22Rv1 (cell line): ENCODE data around the gene DHX16.

ENCODE experiments used
- H3K27ac ChIP-seq: fragments of 450-650 bp; 2 replicates; pipeline ENCODE4 v1.5.1; 2017
- CTCF ChIP-seq: fragments of 450-650 bp; IDR thresholded peaks from 2 replicates; pipeline ENCODE4 v1.5.1; 2017; ENCODE audit warnings: mild to moderate bottlenecking
- ZFX ChIP-seq: fragments of 450-650 bp; IDR thresholded peaks from 2 replicates; pipeline ENCODE4 v1.6.1; 2017; ENCODE audit warnings: antibody characterized with exemption, borderline replicate concordance

The DHX16 gene

GRCh38 chr6:30707281-30707850 is 34.6 kb upstream of the DHX16 start:
- peak overlapping the region; percentile 60 for H3K27ac ChIP-seq

DNA sequence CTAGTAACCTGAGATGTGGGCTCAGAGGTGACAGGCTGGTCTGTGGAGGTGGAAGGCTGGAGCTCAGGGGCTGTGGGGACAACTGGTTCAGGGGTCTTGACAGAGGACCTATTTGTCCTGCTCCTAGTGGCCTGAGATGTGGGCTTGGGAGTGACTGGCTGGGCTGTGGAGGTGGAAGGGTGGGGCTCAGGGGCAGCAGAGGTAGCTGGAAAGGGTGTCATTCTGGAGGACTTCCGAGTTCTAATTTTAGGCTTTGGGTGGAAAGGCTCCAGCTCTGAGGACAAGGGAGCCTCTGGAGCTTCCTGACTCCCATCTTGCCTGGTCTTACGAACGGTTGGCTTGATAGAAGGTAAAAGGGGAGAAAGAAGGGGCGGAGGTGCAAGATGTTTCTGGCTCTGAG is 32.8 kb upstream of the DHX16 start:
- H3K27ac ChIP-seq: no peak overlapping the region
- no peak for TF ChIP-seq ZFX
- TF ChIP-seq CTCF: no peak

More at GRCh38 chr6:30707281-30707850, 34.6 kb upstream of the DHX16 start:
- no peak for TF ChIP-seq CTCF
- no peak for TF ChIP-seq ZFX

DNA sequence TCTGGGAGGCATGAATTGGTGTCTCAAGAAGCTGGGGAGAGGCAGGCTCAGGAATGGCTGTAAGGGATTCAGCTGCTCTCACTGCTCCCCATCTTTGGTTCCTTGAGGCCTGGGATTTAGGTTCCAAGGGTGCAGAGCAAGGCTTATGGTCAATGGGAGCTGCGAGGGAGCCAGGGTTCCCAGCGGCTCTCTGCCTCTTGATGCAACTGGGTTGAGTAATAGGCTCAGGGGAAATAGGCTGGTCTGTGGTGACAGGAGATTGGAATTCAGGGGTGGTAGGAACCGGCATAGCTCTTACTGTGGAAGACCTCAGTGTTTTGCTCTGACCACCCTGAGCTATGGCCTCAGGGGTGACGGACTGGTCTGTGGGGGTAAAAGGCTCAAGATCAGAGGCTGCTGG is 31.0 kb upstream of the DHX16 start:
- H3K27ac ChIP-seq: 0 out of 2 replicates have a peak overlapping the region, but pooled peaks have one; percentile 3
- TF ChIP-seq CTCF: no peak
- TF ChIP-seq ZFX: no peak

- no peak overlapping the region for H3K27ac ChIP-seq
- TF ChIP-seq ZFX: no peak
- TF ChIP-seq CTCF: no peak
Measured at GRCh38 chr6:30703011-30703410, 30.2 kb upstream of the DHX16 start.

DNA sequence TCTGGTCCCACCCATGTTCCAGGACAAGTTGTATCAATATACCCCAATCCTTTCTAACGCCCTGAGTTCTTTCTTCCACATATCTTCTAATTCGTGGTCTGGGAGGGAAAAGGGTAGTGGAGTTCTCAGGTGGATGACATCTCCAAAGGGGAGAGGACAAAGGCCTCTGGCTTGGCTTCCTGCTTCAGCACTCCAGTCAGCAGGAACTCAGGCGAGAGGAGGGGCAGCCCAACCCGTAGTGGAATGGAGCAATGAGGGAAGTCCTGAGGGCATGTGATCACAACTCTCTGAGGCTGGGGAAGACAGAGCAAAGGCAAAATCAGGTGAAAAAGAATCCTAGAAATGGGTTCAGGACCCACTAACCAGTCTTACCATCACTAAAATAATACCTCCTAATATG is 27.5 kb upstream of the DHX16 start:
- TF ChIP-seq CTCF: no peak
- no peak overlapping the region for H3K27ac ChIP-seq

GRCh38 chr6:30696432-30696831 is 23.6 kb upstream of the DHX16 start:
- TF ChIP-seq ZFX: no peak
- no peak for TF ChIP-seq CTCF
- H3K27ac ChIP-seq: no peak overlapping the region

DNA sequence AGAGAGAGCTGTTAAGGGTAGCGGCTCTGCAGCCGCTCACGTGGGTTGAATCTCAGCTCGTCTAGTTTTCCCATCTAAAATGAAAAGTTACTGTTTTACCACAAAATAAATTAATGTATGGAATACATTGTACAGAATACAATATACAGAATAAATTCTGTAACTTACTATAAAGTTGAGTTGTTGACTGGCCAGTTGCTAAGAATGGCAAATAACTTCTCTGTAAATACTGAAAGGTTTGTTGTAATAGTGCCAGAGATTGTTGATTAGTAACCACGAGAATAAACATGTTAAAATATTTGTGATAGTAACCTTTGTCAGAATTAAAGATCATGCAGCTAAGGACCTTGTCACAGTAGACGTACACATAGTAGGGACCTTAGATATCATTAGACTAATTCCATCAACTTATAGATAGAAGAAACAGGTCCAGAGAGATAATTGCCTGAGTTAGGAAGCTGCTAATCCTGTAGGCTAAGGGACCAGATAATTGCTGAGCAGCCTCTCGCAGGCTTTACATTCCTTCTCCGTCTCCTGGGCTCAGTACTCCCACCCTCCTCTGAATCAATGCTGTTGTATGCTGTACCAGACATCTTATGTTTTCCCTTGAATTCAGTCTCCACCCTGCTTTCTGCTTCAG is 18.5 kb upstream of the DHX16 start:
- peak overlapping the region; percentile 90 for H3K27ac ChIP-seq
- no peak for TF ChIP-seq ZFX
- no peak for TF ChIP-seq CTCF
